Stimulated activated CD4-positive, alpha-beta T cell treated with anti-CD3 and anti-CD28 coated beads, Interleukin-15, amount 100 ng/mL, for 1 hour (primary cell): ENCODE data around the gene FCRL4.

Experiments used
- DNase-seq, 2 donors: peaks; one replicate each; pipeline ENCODE4 v3.0.0-alpha.2; 2020; ENCODE audit warnings: low read depth in 1 of 2, low spot score in 1 of 2

Gene FCRL4

GRCh38 chr1:157597959-157598667 is at the start of gene FCRL4:
FCRL4 (minus strand) TSS chr1:157598085; CDS start chr1:157597944, 141 bp downstream.
- no peak for DNase-seq

- DNase-seq, result no peak
Observed at GRCh38 chr1:157646144-157646543, 48.3 kb upstream of the FCRL4 start.

- no peak for DNase-seq
Observed at GRCh38 chr1:157641177-157641576, 43.3 kb upstream of the FCRL4 start.

GRCh38 chr1:157639800-157640199 is 41.9 kb upstream of the FCRL4 start:
- no peak for DNase-seq

GRCh38 chr1:157628773-157629172 is 30.9 kb upstream of the FCRL4 start:
- no peak for DNase-seq

- no peak for DNase-seq
Observed at GRCh38 chr1:157626099-157626498, 28.2 kb upstream of the FCRL4 start.

GRCh38 chr1:157624471-157624870 is 26.6 kb upstream of the FCRL4 start:
- DNase-seq, result no peak

GRCh38 chr1:157622471-157622870 is 24.6 kb upstream of the FCRL4 start:
- DNase-seq, result no peak

GRCh38 chr1:157618190-157618589 is 20.3 kb upstream of the FCRL4 start:
- DNase-seq, result no peak

- DNase-seq, result no peak
Observed at GRCh38 chr1:157600236-157600635, 2.4 kb upstream of the FCRL4 start.

- DNase-seq, result no peak
Observed at GRCh38 chr1:157596384-157596783, 1.5 kb downstream of the FCRL4 start.

- DNase-seq, result no peak
Observed at GRCh38 chr1:157595356-157595755, 2.5 kb downstream of the FCRL4 start.

GRCh38 chr1:157585984-157586383 is 11.9 kb downstream of the FCRL4 start:
- no peak for DNase-seq

- no peak for DNase-seq
Observed at GRCh38 chr1:157584503-157584902, 13.4 kb downstream of the FCRL4 start.

GRCh38 chr1:157580828-157581210 is 17.1 kb downstream of the FCRL4 start:
- DNase-seq, result no peak

GRCh38 chr1:157580179-157580827 is 17.6 kb downstream of the FCRL4 start:
- no peak for DNase-seq

- no peak for DNase-seq
Observed at GRCh38 chr1:157577420-157577819, 20.5 kb downstream of the FCRL4 start.

- DNase-seq, result no peak
Observed at GRCh38 chr1:157575744-157576143, 22.1 kb downstream of the FCRL4 start.

GRCh38 chr1:157574836-157575235 is 23.0 kb downstream of the FCRL4 start:
- no peak for DNase-seq

GRCh38 chr1:157566484-157567300 is 31.2 kb downstream of the FCRL4 start:
- no peak for DNase-seq

GRCh38 chr1:157562515-157562914 is 35.4 kb downstream of the FCRL4 start:
- no peak for DNase-seq

GRCh38 chr1:157558119-157558518 is 39.8 kb downstream of the FCRL4 start:
- no peak for DNase-seq
